GM19238 (cell line): ENCODE measurements around the gene RB1.
"Not testable (repeated sequence)": the region's sequence is repeated elsewhere in the genome, so short reads cannot be mapped to it uniquely, and the experiment has no call there.

Experiments
- DNase-seq: peaks from one replicate; pipeline ENCODE4 v3.0.0; 2011; ENCODE audit warnings: low spot score; ENCODE audit not compliant: insufficient read length

RB1 gene

GRCh38 chr13:48346583-48346982, 43.0 kb downstream of the RB1 start:
- DNase-seq = no peak

GRCh38 chr13:48349525-48349924, 46.0 kb downstream of the RB1 start:
- DNase-seq = no peak

GRCh38 chr13:48353590-48353989, 50.0 kb downstream of the RB1 start:
- no peak for DNase-seq

- not testable (repeated sequence) for DNase-seq
Measured at GRCh38 chr13:48355524-48355923, 52.0 kb downstream of the RB1 start.

GRCh38 chr13:48356750-48357149, 53.2 kb downstream of the RB1 start:
- no peak for DNase-seq

- no peak for DNase-seq
Measured at GRCh38 chr13:48369988-48370387, 66.4 kb downstream of the RB1 start.

- DNase-seq = no peak
Measured at GRCh38 chr13:48370815-48371214, 67.3 kb downstream of the RB1 start.

- DNase-seq = no peak
Measured at GRCh38 chr13:48377857-48378256, 74.3 kb downstream of the RB1 start.

- no peak for DNase-seq
Measured at GRCh38 chr13:48380581-48380980, 77.0 kb downstream of the RB1 start.

- DNase-seq = no peak
Measured at GRCh38 chr13:48383384-48383783, 79.8 kb downstream of the RB1 start.

GRCh38 chr13:48386816-48387215, 83.3 kb downstream of the RB1 start:
- DNase-seq = no peak

- no peak for DNase-seq
Measured at GRCh38 chr13:48391257-48391656, 87.7 kb downstream of the RB1 start.

GRCh38 chr13:48393030-48393697, 89.6 kb downstream of the RB1 start:
- no peak for DNase-seq

- no peak for DNase-seq
Measured at GRCh38 chr13:48393698-48394085, 90.1 kb downstream of the RB1 start.

- DNase-seq = no peak
Measured at GRCh38 chr13:48397744-48398143, 94.2 kb downstream of the RB1 start.

- no peak for DNase-seq
Measured at GRCh38 chr13:48398450-48399095, 95.0 kb downstream of the RB1 start.

- no peak for DNase-seq
Measured at GRCh38 chr13:48400090-48400694, 96.6 kb downstream of the RB1 start.

GRCh38 chr13:48400850-48401291, 97.3 kb downstream of the RB1 start:
- no peak for DNase-seq

- DNase-seq = no peak
Measured at GRCh38 chr13:48401480-48401879, 97.9 kb downstream of the RB1 start.

- DNase-seq = no peak
Measured at GRCh38 chr13:48402325-48402932, 98.9 kb downstream of the RB1 start.

- DNase-seq = no peak
Measured at GRCh38 chr13:48403151-48403631, 99.6 kb downstream of the RB1 start.

GRCh38 chr13:48403913-48404312, 100.4 kb downstream of the RB1 start:
- no peak for DNase-seq
